ENCODE data around the gene ZMYM4.
"Not testable (repeated sequence)": the region's sequence is repeated elsewhere in the genome, so short reads cannot be mapped to it uniquely, and the experiment has no call there.

ZMYM4 gene

GRCh38 chr1:35463232-35463631 lies 194.7 kb downstream of the ZMYM4 start:
- H4K91ac ChIP-seq (ENCODE audit: low read length) = no peak overlapping the region
- H2AK5ac ChIP-seq (ENCODE audit: low read length, severe bottlenecking) = no peak overlapping the region
- H3K4me3 ChIP-seq (ENCODE audit: insufficient read depth in 1 of 2, low read depth in 1 of 2, low read length in 2 of 2) = no peak overlapping the region
- no peak overlapping the region for H3K18ac ChIP-seq (ENCODE audit: low read depth in 1 of 2, low read length in 2 of 2)
- 94% methylated on average over 2 of the region's 2 CpGs for WGBS
- H3K4ac ChIP-seq (ENCODE audit: low read depth in 1 of 2, low read length in 2 of 2) = no peak overlapping the region
- H4K8ac ChIP-seq (ENCODE audit: low read length) = no peak overlapping the region
- H2BK5ac ChIP-seq (ENCODE audit: low read depth, low read length, poor library complexity, severe bottlenecking) = no peak overlapping the region
- no peak overlapping the region for H2AFZ ChIP-seq (ENCODE audit: low read depth, low read length)
- peaks cover 20 to 65% of the 10 kb centered on the region in 2 experiments for H3K36me3 ChIP-seq (ENCODE audit: control insufficient read depth in 1 of 2, insufficient read depth in 2 of 2, low read depth in 1 of 2, low read length in 2 of 2)
- H3K9me3 ChIP-seq (ENCODE audit: control insufficient read depth, low read length) = no peaks in the 10 kb centered on the region
- no peak overlapping the region for H3K27ac ChIP-seq (ENCODE audit: low read length, poor library complexity, severe bottlenecking)
- peaks cover 5% of the 10 kb centered on the region for H3K79me1 ChIP-seq (replicated peaks; ENCODE audit: low read length, poor library complexity, severe bottlenecking)
- no peaks in the 10 kb centered on the region for H3K4me1 ChIP-seq (ENCODE audit: control insufficient read depth, insufficient read depth, low read depth, low read length)
- H3K23ac ChIP-seq (ENCODE audit: low read length in 2 of 2) = no peak overlapping the region
- no peak overlapping the region for H2BK12ac ChIP-seq (ENCODE audit: low read length in 2 of 2)
- no peak overlapping the region for H3K9ac ChIP-seq (ENCODE audit: low read length)
- no peak overlapping the region for H3K4me2 ChIP-seq (ENCODE audit: low read length, poor library complexity, severe bottlenecking)
- H2BK15ac ChIP-seq (ENCODE audit: low read depth, poor library complexity, severe bottlenecking) = no peak overlapping the region
- no peak for DNase-seq
- H3K27me3 ChIP-seq (ENCODE audit: control insufficient read depth in 1 of 2, insufficient read depth in 1 of 2, low read length in 2 of 2) = no peaks in the 10 kb centered on the region
- no peak overlapping the region for H2BK120ac ChIP-seq (ENCODE audit: low read depth, low read length)
- no peak overlapping the region for H3K14ac ChIP-seq (ENCODE audit: low read length in 2 of 2)

DNA sequence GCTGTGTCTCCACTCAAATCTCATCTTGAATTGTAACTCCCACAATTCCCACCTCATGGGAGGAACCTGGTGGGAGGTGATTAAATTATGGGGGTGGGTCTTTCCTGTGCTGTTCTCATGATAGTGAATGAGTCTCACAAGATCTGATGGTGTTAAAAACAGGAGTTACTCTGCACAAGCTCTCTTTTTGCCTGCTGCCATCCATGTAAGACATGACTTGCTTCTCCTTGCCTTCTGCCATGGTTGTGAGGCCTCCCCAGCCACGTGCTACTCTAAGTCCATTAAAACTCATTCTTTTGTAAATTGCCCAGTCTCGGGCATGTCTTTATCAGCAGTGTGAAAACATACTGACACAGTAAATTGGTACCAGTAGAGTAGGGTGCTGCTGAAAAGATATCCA lies 195.2 kb downstream of the ZMYM4 start:
- H2AFZ ChIP-seq (ENCODE audit: low read depth, low read length); H4K8ac ChIP-seq (ENCODE audit: low read length); H2BK12ac ChIP-seq (ENCODE audit: low read length in 2 of 2); H3K4me2 ChIP-seq (ENCODE audit: low read length, poor library complexity, severe bottlenecking); H4K91ac ChIP-seq (ENCODE audit: low read length); H2BK5ac ChIP-seq (ENCODE audit: low read depth, low read length, poor library complexity, severe bottlenecking); H3K9ac ChIP-seq (ENCODE audit: low read length); H2BK15ac ChIP-seq (ENCODE audit: low read depth, poor library complexity, severe bottlenecking); H2AK5ac ChIP-seq (ENCODE audit: low read length, severe bottlenecking); H3K27ac ChIP-seq (ENCODE audit: low read length, poor library complexity, severe bottlenecking); H3K23ac ChIP-seq (ENCODE audit: low read length in 2 of 2); H3K79me1 ChIP-seq (replicated peaks; ENCODE audit: low read length, poor library complexity, severe bottlenecking); DNase-seq; H3K4me3 ChIP-seq (ENCODE audit: insufficient read depth in 1 of 2, low read depth in 1 of 2, low read length in 2 of 2); H3K18ac ChIP-seq (ENCODE audit: low read depth in 1 of 2, low read length in 2 of 2); H3K4ac ChIP-seq (ENCODE audit: low read depth in 1 of 2, low read length in 2 of 2); H2BK120ac ChIP-seq (ENCODE audit: low read depth, low read length); H3K27me3 ChIP-seq (ENCODE audit: control insufficient read depth in 1 of 2, insufficient read depth in 1 of 2, low read length in 2 of 2); H3K4me1 ChIP-seq (ENCODE audit: control insufficient read depth, insufficient read depth, low read depth, low read length); H3K9me3 ChIP-seq (ENCODE audit: control insufficient read depth, low read length); H3K14ac ChIP-seq (ENCODE audit: low read length in 2 of 2): not testable (repeated sequence)
- peaks cover 20 to 68% of the 10 kb centered on the region in 2 experiments for H3K36me3 ChIP-seq (ENCODE audit: control insufficient read depth in 1 of 2, insufficient read depth in 2 of 2, low read depth in 1 of 2, low read length in 2 of 2)
- WGBS = 99% methylated on average over 2 of the region's 2 CpGs

GRCh38 chr1:35466120-35466519 lies 197.6 kb downstream of the ZMYM4 start:
- no peak overlapping the region for H2BK5ac ChIP-seq (ENCODE audit: low read depth, low read length, poor library complexity, severe bottlenecking)
- H4K91ac ChIP-seq (ENCODE audit: low read length) = no peak overlapping the region
- no peak overlapping the region for H3K4me2 ChIP-seq (ENCODE audit: low read length, poor library complexity, severe bottlenecking)
- H3K27me3 ChIP-seq (ENCODE audit: control insufficient read depth in 1 of 2, insufficient read depth in 1 of 2, low read length in 2 of 2) = no peaks in the 10 kb centered on the region
- no peak overlapping the region for H2BK12ac ChIP-seq (ENCODE audit: low read length in 2 of 2)
- H2BK120ac ChIP-seq (ENCODE audit: low read depth, low read length) = no peak overlapping the region
- H3K27ac ChIP-seq (ENCODE audit: low read length, poor library complexity, severe bottlenecking) = no peak overlapping the region
- H3K79me1 ChIP-seq (replicated peaks; ENCODE audit: low read length, poor library complexity, severe bottlenecking) = peaks cover 8% of the 10 kb centered on the region
- H2AFZ ChIP-seq (ENCODE audit: low read depth, low read length) = no peak overlapping the region
- 100% methylated on average over 1 of the region's 1 CpG for WGBS
- no peak overlapping the region for H3K14ac ChIP-seq (ENCODE audit: low read length in 2 of 2)
- DNase-seq = no peak
- no peak overlapping the region for H3K4me3 ChIP-seq (ENCODE audit: insufficient read depth in 1 of 2, low read depth in 1 of 2, low read length in 2 of 2)
- no peak overlapping the region for H3K23ac ChIP-seq (ENCODE audit: low read length in 2 of 2)
- no peak overlapping the region for H2AK5ac ChIP-seq (ENCODE audit: low read length, severe bottlenecking)
- H3K36me3 ChIP-seq (ENCODE audit: control insufficient read depth in 1 of 2, insufficient read depth in 2 of 2, low read depth in 1 of 2, low read length in 2 of 2) = peaks cover 25 to 80% of the 10 kb centered on the region in 2 experiments
- H3K9ac ChIP-seq (ENCODE audit: low read length) = no peak overlapping the region
- H4K8ac ChIP-seq (ENCODE audit: low read length) = no peak overlapping the region
- no peaks in the 10 kb centered on the region for H3K9me3 ChIP-seq (ENCODE audit: control insufficient read depth, low read length)
- no peak overlapping the region for H3K4ac ChIP-seq (ENCODE audit: low read depth in 1 of 2, low read length in 2 of 2)
- H2BK15ac ChIP-seq (ENCODE audit: low read depth, poor library complexity, severe bottlenecking) = no peak overlapping the region
- no peaks in the 10 kb centered on the region for H3K4me1 ChIP-seq (ENCODE audit: control insufficient read depth, insufficient read depth, low read depth, low read length)
- no peak overlapping the region for H3K18ac ChIP-seq (ENCODE audit: low read depth in 1 of 2, low read length in 2 of 2)

DNA sequence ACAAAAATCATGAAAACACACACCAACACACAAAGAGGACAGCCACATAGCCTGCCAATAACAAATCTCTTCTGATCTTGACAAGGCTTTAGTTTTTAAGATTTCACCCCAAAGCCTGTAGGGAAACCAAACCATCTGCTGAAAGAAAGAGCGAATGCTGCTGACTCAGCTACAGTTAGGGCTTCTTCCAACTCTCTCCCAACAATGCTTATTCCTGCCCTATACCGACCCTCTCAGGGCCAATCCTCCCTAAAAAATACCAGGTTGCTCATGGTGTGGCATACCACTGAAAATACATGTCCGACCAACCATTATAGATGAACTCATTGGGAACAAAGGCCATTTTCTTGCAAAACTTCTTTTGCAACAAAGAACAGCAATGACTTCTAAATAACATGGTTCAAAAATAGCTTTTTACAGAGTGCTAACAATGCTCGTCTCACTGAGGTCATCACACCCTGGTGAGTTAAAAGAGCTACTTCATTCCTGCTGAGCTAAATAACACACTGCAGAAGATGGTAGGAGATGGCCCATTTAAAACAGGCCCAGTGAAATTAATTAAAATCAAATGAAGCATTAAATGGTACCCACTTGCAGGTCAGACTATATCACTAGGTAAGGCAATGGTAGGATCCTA lies 202.6 kb downstream of the ZMYM4 start:
- Histone ChIP-seq H3K27ac (ENCODE audit: low read length, poor library complexity, severe bottlenecking) (no peak overlapping the region), H2BK12ac (ENCODE audit: low read length in 2 of 2) (no peak overlapping the region), H2AFZ (ENCODE audit: low read depth, low read length) (no peak overlapping the region), H3K4ac (ENCODE audit: low read depth in 1 of 2, low read length in 2 of 2) (no peak overlapping the region), H2AK5ac (ENCODE audit: low read length, severe bottlenecking) (no peak overlapping the region), H3K79me1 (replicated peaks; ENCODE audit: low read length, poor library complexity, severe bottlenecking) (peaks cover 4% of the 10 kb centered on the region), H2BK120ac (ENCODE audit: low read depth, low read length) (no peak overlapping the region), H3K36me3 (ENCODE audit: control insufficient read depth in 1 of 2, insufficient read depth in 2 of 2, low read depth in 1 of 2, low read length in 2 of 2) (peaks cover 11 to 63% of the 10 kb centered on the region in 2 experiments), H3K27me3 (ENCODE audit: control insufficient read depth in 1 of 2, insufficient read depth in 1 of 2, low read length in 2 of 2) (no peaks in the 10 kb centered on the region), H3K9ac (ENCODE audit: low read length) (no peak overlapping the region), H2BK15ac (ENCODE audit: low read depth, poor library complexity, severe bottlenecking) (no peak overlapping the region), H4K8ac (ENCODE audit: low read length) (no peak overlapping the region), H3K23ac (ENCODE audit: low read length in 2 of 2) (no peak overlapping the region), H3K4me2 (ENCODE audit: low read length, poor library complexity, severe bottlenecking) (no peak overlapping the region), H3K4me1 (ENCODE audit: control insufficient read depth, insufficient read depth, low read depth, low read length) (no peaks in the 10 kb centered on the region), H2BK5ac (ENCODE audit: low read depth, low read length, poor library complexity, severe bottlenecking) (no peak overlapping the region), H3K18ac (ENCODE audit: low read depth in 1 of 2, low read length in 2 of 2) (no peak overlapping the region), H3K4me3 (ENCODE audit: insufficient read depth in 1 of 2, low read depth in 1 of 2, low read length in 2 of 2) (no peak overlapping the region), H3K14ac (ENCODE audit: low read length in 2 of 2) (no peak overlapping the region), H4K91ac (ENCODE audit: low read length) (no peak overlapping the region), H3K9me3 (ENCODE audit: control insufficient read depth, low read length) (no peaks in the 10 kb centered on the region)
- 85% methylated on average over 4 of the region's 4 CpGs for WGBS
- no peak for DNase-seq
